H1 (cell line): Measurements from ENCODE around the gene CCDC141. TPM values are rescaled to one million over a fixed set of nuclear protein-coding genes. Genes with fewer than 3 reads are reported as not detected.

ENCODE experiments used
- CTCF ChIA-PET: fragments of 300-600 bp; sonication (Branson Sonifier 250); formaldehyde crosslinking; loops from one replicate; lab custom pipeline; 2021; ENCODE audit not compliant: partially characterized antibody; lab: Charles Lee
- POLR2A ChIA-PET: fragments of 300-600 bp; sonication (Branson Sonifier 250); formaldehyde crosslinking; loops from one replicate; lab custom pipeline; 2021; ENCODE audit warnings: inconsistent platforms; ENCODE audit not compliant: partially characterized antibody; lab: Charles Lee
- DNase-seq, 2 experiments: peaks; one replicate each; pipeline versions ENCODE4 v3.0.0 to v3.0.0-alpha.2; 2010 to 2022; ENCODE audit warnings: low spot score in 2 of 2, low read depth in 1 of 2, mixed read lengths in 1 of 2
- FAIRE-seq: peaks from 2 replicates; lab custom pipeline; 2011; peaks lifted over from hg19 to GRCh38; lab: Jason Lieb, UNC
- H2AFZ ChIP-seq: 2 replicates; pipeline ENCODE4 v1.8.1; 2012; ENCODE audit warnings: low read length, inconsistent platforms
- H2AK5ac ChIP-seq: 2 replicates; pipeline ENCODE4 v1.6.1; 2013; ENCODE audit warnings: low read depth, low read length
- H2BK120ac ChIP-seq: replicated peaks from 2 replicates; pipeline ENCODE3; 2013; ENCODE audit warnings: low read depth, low read length, inconsistent platforms
- H2BK12ac ChIP-seq: 2 replicates; pipeline ENCODE4 v1.6.1; 2013; ENCODE audit warnings: low read depth, low read length
- H2BK15ac ChIP-seq: 2 replicates; pipeline ENCODE4 v1.6.1; 2013; ENCODE audit warnings: low read length
- H2BK20ac ChIP-seq: 2 replicates; pipeline ENCODE4 v1.6.1; 2013; ENCODE audit warnings: low read length
- H2BK5ac ChIP-seq: 2 replicates; pipeline ENCODE4 v1.6.1; 2013; ENCODE audit warnings: low read depth, low read length
- H3K14ac ChIP-seq: 2 replicates; pipeline ENCODE4 v1.6.1; 2013; ENCODE audit warnings: inconsistent platforms; ENCODE audit not compliant: insufficient read length
- H3K18ac ChIP-seq: 2 replicates; pipeline ENCODE4 v1.6.1; 2013; ENCODE audit warnings: low read length; ENCODE audit errors: extremely low read depth
- H3K23ac ChIP-seq: 2 replicates; pipeline ENCODE4 v1.6.1; 2013; ENCODE audit warnings: inconsistent platforms; ENCODE audit not compliant: insufficient read length
- H3K23me2 ChIP-seq: 2 replicates; pipeline ENCODE4 v1.6.1; 2013; ENCODE audit warnings: low read depth, low read length
- H3K27ac ChIP-seq: 2 replicates; pipeline ENCODE4 v1.6.1; 2011; ENCODE audit warnings: low read depth, low read length, inconsistent platforms
- H3K27me3 ChIP-seq, 4 experiments: replicated peaks in 1 of 4; 1 replicate in 1 of 4; 2 replicates in 3 of 4; pipeline versions ENCODE4 v1.6.1 to v1.8.1; 2011 to 2013; ENCODE audit warnings: low read length in 3 of 4, mild to moderate bottlenecking in 3 of 4, inconsistent platforms in 2 of 4, mixed read lengths in 2 of 4, moderate library complexity in 1 of 4; ENCODE audit not compliant: control insufficient read depth in 3 of 4, insufficient read depth in 3 of 4; ENCODE audit errors: extremely low read depth in 1 of 4
- H3K36me3 ChIP-seq, 4 experiments: 2 replicates each; pipeline versions ENCODE4 v1.6.1 to v1.8.1; 2011 to 2013; ENCODE audit warnings: mild to moderate bottlenecking in 4 of 4, low read length in 3 of 4, moderate library complexity in 2 of 4, control low read depth in 1 of 4, inconsistent platforms in 1 of 4; ENCODE audit not compliant: insufficient read depth in 4 of 4, control insufficient read depth in 2 of 4
- H3K4ac ChIP-seq: replicated peaks from 2 replicates; pipeline ENCODE3; 2013; ENCODE audit warnings: low read length, low read depth, mixed read lengths, inconsistent platforms; ENCODE audit not compliant: insufficient read length
- H3K4me1 ChIP-seq, 4 experiments: replicated peaks in 1 of 4; 1 replicate in 1 of 4; 2 replicates in 3 of 4; pipeline versions ENCODE4 v1.6.1 to v1.8.1; 2011 to 2013; ENCODE audit warnings: low read length in 3 of 4, inconsistent platforms in 2 of 4, mixed read lengths in 1 of 4; ENCODE audit not compliant: insufficient read depth in 4 of 4, control insufficient read depth in 3 of 4
- H3K4me2 ChIP-seq, 2 experiments: 2 replicates each; pipeline versions ENCODE4 v1.6.1 to v1.8.1; 2011 to 2013; ENCODE audit warnings: low read depth in 2 of 2, low read length in 2 of 2, control low read depth in 1 of 2, inconsistent platforms in 1 of 2, mild to moderate bottlenecking in 1 of 2; ENCODE audit not compliant: insufficient read depth in 1 of 2
- H3K4me3 ChIP-seq, 4 experiments: fragments of 200-600, 300-600 bp in 1 of 4; sonication (generic), shearing (Covaris generic), sonication (Bioruptor Twin) in 1 of 4; 2 replicates each; pipeline versions ENCODE4 v1.5.1 to v1.8.1; 2011 to 2016; ENCODE audit warnings: low read length in 4 of 4, low read depth in 3 of 4, control low read depth in 2 of 4, inconsistent platforms in 2 of 4, mild to moderate bottlenecking in 2 of 4, mixed read lengths in 1 of 4, moderate library complexity in 1 of 4; ENCODE audit not compliant: insufficient read depth in 2 of 4; ENCODE audit errors: extremely low read depth in 1 of 4
- H3K56ac ChIP-seq: replicated peaks from 2 replicates; pipeline ENCODE3; 2013; ENCODE audit warnings: low read depth, mild to moderate bottlenecking, mixed read lengths, low read length, inconsistent platforms; ENCODE audit not compliant: insufficient read length
- H3K79me1 ChIP-seq: 2 replicates; pipeline ENCODE4 v1.6.1; 2013; ENCODE audit warnings: low read depth, low read length, control low read depth
- H3K79me2 ChIP-seq, 2 experiments: 2 replicates each; pipeline versions ENCODE4 v1.6.1 to v1.8.1; 2012 to 2013; ENCODE audit warnings: low read length in 2 of 2, mild to moderate bottlenecking in 2 of 2, inconsistent platforms in 1 of 2; ENCODE audit not compliant: insufficient read depth in 2 of 2, control insufficient read depth in 1 of 2
- H3K9ac ChIP-seq, 4 experiments: replicated peaks in 1 of 4; 1 replicate in 1 of 4; 2 replicates in 3 of 4; pipeline versions ENCODE4 v1.6.1 to v1.8.1; 2011 to 2013; ENCODE audit warnings: low read depth in 3 of 4, low read length in 3 of 4, control low read depth in 2 of 4, mild to moderate bottlenecking in 2 of 4, moderate library complexity in 2 of 4, inconsistent platforms in 1 of 4; ENCODE audit errors: extremely low read depth in 1 of 4
- H3K9me3 ChIP-seq, 2 experiments: 2 replicates each; pipeline versions ENCODE4 v1.6.1 to v1.8.1; 2012 to 2013; ENCODE audit warnings: mild to moderate bottlenecking in 2 of 2, moderate library complexity in 2 of 2, control low read depth in 1 of 2, inconsistent platforms in 1 of 2, low read depth in 1 of 2, low read length in 1 of 2, mixed read lengths in 1 of 2; ENCODE audit not compliant: insufficient read depth in 2 of 2
- H4K20me1 ChIP-seq, 2 experiments: replicated peaks in 1 of 2; 2 replicates each; pipeline versions ENCODE3 to v1.8.1; 2011 to 2013; ENCODE audit warnings: inconsistent platforms in 2 of 2, low read length in 2 of 2, mild to moderate bottlenecking in 1 of 2; ENCODE audit not compliant: insufficient read depth in 2 of 2, control insufficient read depth in 1 of 2
- H4K5ac ChIP-seq: 2 replicates; pipeline ENCODE4 v1.6.1; 2013; ENCODE audit warnings: low read length, low read depth, mixed read lengths, inconsistent platforms; ENCODE audit not compliant: insufficient read length
- H4K8ac ChIP-seq: 2 replicates; pipeline ENCODE4 v1.8.0; 2013; ENCODE audit warnings: mild to moderate bottlenecking, moderate library complexity, low read length, inconsistent platforms; ENCODE audit not compliant: insufficient read depth; ENCODE audit errors: extremely low read depth
- H4K91ac ChIP-seq: replicated peaks from 2 replicates; pipeline ENCODE3; 2013; ENCODE audit warnings: low read length, mixed read lengths, inconsistent platforms; ENCODE audit not compliant: insufficient read length
- HDAC6 ChIP-seq: IDR thresholded peaks from one replicate; pipeline ENCODE4 v1.7.1; 2012; ENCODE audit warnings: low read depth, mild to moderate bottlenecking, inconsistent platforms, low read length, moderate library complexity
- PHF8 ChIP-seq: fragments of 200-600 bp; sonication (generic); conservative IDR thresholded peaks from 2 replicates; pipeline ENCODE4 v1.7.1; 2012; ENCODE audit warnings: low read depth, mild to moderate bottlenecking, inconsistent platforms, low read length, moderate library complexity
- POLR2AphosphoS5 ChIP-seq: IDR thresholded peaks from 2 replicates; pipeline ENCODE4 v1.6.1; 2011; ENCODE audit warnings: low read depth, low read length
- WGBS, 2 experiments: shearing (Covaris generic) in 1 of 2; methylation state at CpG; one replicate each; pipeline versions ENCODE4 v1.1.6 to v1.1.7; 2013 to 2015; ENCODE audit warnings: low lambda C conversion rate in 2 of 2, mixed read lengths in 2 of 2, inconsistent platforms in 1 of 2, low coverage in 1 of 2, missing lambda C conversion rate in 1 of 2; ENCODE audit not compliant: insufficient replicate concordance in 2 of 2, insufficient coverage in 1 of 2, insufficient read length in 1 of 2; ENCODE audit errors: extremely low coverage in 1 of 2, missing lambda C conversion rate in 1 of 2; 5-methylcytosine and 5-hydroxymethylcytosine counted together
- polyA plus RNA-seq, 7 experiments: library from polyadenylated mRNA; depleted of rRNA in 3 of 7; stranded (reverse) in 5 of 7; unstranded in 2 of 7; fragments of >200 nt in 5 of 7; fragments of 200-250 nt in 2 of 7; gene quantifications; 1 replicate in 5 of 7; 2 replicates in 1 of 7; 4 replicates in 1 of 7; pipeline versions ENCODE4 v1.2.1 to v1.2.3, GENCODE V29; 2011 to 2013; ENCODE audit warnings: missing spikeins in 2 of 7, mixed read lengths in 2 of 7
- total RNA-seq: library from RNA; stranded (reverse); fragmentation: NEBNext Ultra II Directional; extraction: Animal tissue kit (Norgen Biotek cat#: 25700); gene quantifications from 2 replicates; pipeline ENCODE4 v1.2.1, GENCODE V29; 2021

CCDC141 gene
- total and polyA plus RNA-seq, 2 of the 8 experiments (the other 6 are each of a cell fraction or from before 2014, with no cell fraction given), result 0.56 to 21.6 TPM

- no peak overlapping the region for H4K5ac ChIP-seq
- ChIA-PET POLR2A (no interaction called here), CTCF (interaction anchor here (0.6 to 2.1 kb wide), 6 partner anchors 8 to 112 kb away, joined by 3 to 6 read pairs (median 4); no protein-coding TSS in a partner anchor)
- H3K14ac ChIP-seq, result no peak overlapping the region
- no peak overlapping the region for H4K8ac ChIP-seq
- no peak overlapping the region for H3K18ac ChIP-seq
- WGBS, 2 experiments, result 94% methylated on average over 2 of the region's 2 CpGs; no CpG with 5 or more reads in 1 of the 2 experiments
- no peaks in the 10 kb centered on the region for H3K79me1 ChIP-seq
- no peak overlapping the region for H3K9ac ChIP-seq
- H2BK20ac ChIP-seq, result no peak overlapping the region
- no peak overlapping the region for H3K23ac ChIP-seq
- H2AFZ ChIP-seq, result no peak overlapping the region
- H2AK5ac ChIP-seq, result no peak overlapping the region
- H2BK15ac ChIP-seq, result no peak overlapping the region
- FAIRE-seq, result no peak
- H3K4me2 ChIP-seq, result no peak overlapping the region
- H3K56ac ChIP-seq, result no peak overlapping the region
- H2BK12ac ChIP-seq, result no peak overlapping the region
- H3K4me1 ChIP-seq, result no peaks in the 10 kb centered on the region
- no peak overlapping the region for H3K4ac ChIP-seq
- H3K4me3 ChIP-seq, result no peak overlapping the region
- no peak overlapping the region for H2BK120ac ChIP-seq
- H3K23me2 ChIP-seq, result no peaks in the 10 kb centered on the region
- no peaks in the 10 kb centered on the region for H3K9me3 ChIP-seq
- H2BK5ac ChIP-seq, result no peak overlapping the region
- H3K36me3 ChIP-seq, result no peaks in the 10 kb centered on the region
- H4K20me1 ChIP-seq, result no peaks in the 10 kb centered on the region
- no peak for DNase-seq
- no peak overlapping the region; the same call in 1 of the 2 replicates for H3K27ac ChIP-seq
- no peak overlapping the region for H4K91ac ChIP-seq
- H3K79me2 ChIP-seq, result no peaks in the 10 kb centered on the region
- H3K27me3 ChIP-seq, result no peaks in the 10 kb centered on the region
- TF ChIP-seq POLR2AphosphoS5 (no peak), HDAC6 (no peak), PHF8 (no peak)
These were observed 238.0 kb downstream of the CCDC141 start for GRCh38 chr2:178811901-178812300.
